Tibial nerve (tissue), 4 donors: Measurements from ENCODE around the gene UGT2B17.

ENCODE experiments used
- EP300 ChIP-seq, 2 donors: sonication (generic); formaldehyde crosslinking; IDR thresholded peaks; one replicate each; pipeline ENCODE4 v1.6.1; 2017; ENCODE audit warnings: antibody characterized with exemption in 2 of 2, mild to moderate bottlenecking in 1 of 2
- TF ChIP-seq, protein P1 (sequence below), 5 experiments: fragments of 200-600 bp in 3 of 5; fragments of 450-650 bp in 2 of 5; sonication (generic) in 3 of 5; IDR thresholded peaks; one replicate each; pipeline ENCODE4 v1.5.1; 2016 to 2019; ENCODE audit warnings: antibody characterized with exemption in 5 of 5, mild to moderate bottlenecking in 3 of 5, moderate library complexity in 2 of 5

GRCh38 chr4:68494688-68495087, 81.4 kb downstream of the UGT2B17 start:
- TF ChIP-seq, protein P1, sequence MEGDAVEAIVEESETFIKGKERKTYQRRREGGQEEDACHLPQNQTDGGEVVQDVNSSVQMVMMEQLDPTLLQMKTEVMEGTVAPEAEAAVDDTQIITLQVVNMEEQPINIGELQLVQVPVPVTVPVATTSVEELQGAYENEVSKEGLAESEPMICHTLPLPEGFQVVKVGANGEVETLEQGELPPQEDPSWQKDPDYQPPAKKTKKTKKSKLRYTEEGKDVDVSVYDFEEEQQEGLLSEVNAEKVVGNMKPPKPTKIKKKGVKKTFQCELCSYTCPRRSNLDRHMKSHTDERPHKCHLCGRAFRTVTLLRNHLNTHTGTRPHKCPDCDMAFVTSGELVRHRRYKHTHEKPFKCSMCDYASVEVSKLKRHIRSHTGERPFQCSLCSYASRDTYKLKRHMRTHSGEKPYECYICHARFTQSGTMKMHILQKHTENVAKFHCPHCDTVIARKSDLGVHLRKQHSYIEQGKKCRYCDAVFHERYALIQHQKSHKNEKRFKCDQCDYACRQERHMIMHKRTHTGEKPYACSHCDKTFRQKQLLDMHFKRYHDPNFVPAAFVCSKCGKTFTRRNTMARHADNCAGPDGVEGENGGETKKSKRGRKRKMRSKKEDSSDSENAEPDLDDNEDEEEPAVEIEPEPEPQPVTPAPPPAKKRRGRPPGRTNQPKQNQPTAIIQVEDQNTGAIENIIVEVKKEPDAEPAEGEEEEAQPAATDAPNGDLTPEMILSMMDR (IDR thresholded peaks at IDR 0.05): no peak
- no peak for TF ChIP-seq EP300 (IDR thresholded peaks at IDR 0.05)
